ENCODE measurements around the gene STH.
"Not testable (repeated sequence)": the region's sequence is repeated elsewhere in the genome, so short reads cannot be mapped to it uniquely, and the experiment has no call there.

STH gene

DNA sequence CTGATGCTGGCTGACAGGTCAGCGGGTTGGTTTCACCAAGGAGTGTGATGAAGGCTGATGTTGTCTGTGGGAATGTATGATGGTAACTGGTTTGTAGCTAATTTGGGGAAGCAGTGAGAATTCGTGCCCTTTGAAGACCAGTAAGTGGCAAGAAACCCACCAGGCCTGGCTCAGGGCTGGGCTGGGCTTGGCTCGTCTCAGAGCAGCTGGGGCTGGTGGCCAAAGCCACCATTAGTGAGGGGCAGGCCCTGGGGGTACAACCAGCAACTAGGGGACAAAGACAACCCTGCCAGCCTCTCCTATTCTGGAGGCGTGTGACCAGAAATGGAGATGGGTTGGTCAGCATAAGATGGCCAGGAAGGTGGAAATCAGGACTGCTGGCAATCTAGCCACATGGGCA lies 13.0 kb upstream of the STH start:
- no peak for DNase-seq (ENCODE audit: low spot score)

DNA sequence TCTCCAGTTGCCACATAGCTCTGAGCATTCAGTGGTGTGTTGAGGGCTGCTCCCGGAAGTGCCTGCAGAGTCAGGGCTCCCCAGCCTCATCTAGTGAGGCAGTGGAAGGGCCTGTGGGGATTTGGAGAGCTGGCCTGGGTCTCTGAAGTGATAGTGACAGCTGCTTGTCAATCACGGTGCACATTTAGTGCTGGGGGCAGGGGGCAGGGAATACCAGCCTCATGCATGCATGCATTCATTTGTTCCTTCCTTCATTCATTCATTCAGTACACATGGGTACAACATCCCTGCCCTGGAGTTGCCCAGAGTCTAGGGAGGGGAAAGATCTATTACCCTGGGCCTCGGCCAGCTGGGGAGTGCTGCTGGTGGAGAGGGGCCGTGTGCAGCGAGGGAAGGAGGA lies 11.3 kb upstream of the STH start:
- no peak for DNase-seq (ENCODE audit: low spot score)

DNA sequence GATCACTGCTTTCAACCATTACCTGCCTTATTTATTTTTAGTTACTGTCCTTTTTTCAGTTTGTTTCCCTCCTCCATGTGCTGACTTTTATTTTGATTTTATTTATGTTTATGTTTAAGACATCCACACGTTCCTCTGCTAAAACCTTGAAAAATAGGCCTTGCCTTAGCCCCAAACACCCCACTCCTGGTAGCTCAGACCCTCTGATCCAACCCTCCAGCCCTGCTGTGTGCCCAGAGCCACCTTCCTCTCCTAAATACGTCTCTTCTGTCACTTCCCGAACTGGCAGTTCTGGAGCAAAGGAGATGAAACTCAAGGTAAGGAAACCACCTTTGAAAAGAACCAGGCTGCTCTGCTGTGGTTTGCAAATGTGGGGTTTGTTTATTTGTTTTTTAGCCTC lies 9.3 kb upstream of the STH start:
- no peak for DNase-seq (ENCODE audit: low spot score)

DNA sequence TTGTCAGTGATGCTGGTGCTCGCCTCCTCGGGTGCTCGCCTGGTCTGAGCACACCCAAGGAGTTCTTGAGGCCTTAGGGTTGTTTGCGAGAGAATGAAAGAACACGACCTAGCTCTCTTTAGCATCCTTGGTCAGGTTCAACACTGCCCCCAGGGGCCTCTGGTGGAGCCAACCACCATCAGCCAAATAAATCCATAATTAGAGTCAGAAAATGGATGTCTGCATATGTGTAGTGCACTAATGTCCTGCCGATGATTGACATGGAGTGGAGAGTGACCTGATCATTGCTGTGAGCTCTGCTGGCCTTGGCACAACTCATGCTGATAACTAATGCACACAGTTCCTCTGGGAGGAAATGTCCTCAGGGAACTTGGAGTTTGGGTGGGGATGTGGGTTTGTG lies 8.2 kb upstream of the STH start:
- DNase-seq (ENCODE audit: low spot score), result no peak

DNA sequence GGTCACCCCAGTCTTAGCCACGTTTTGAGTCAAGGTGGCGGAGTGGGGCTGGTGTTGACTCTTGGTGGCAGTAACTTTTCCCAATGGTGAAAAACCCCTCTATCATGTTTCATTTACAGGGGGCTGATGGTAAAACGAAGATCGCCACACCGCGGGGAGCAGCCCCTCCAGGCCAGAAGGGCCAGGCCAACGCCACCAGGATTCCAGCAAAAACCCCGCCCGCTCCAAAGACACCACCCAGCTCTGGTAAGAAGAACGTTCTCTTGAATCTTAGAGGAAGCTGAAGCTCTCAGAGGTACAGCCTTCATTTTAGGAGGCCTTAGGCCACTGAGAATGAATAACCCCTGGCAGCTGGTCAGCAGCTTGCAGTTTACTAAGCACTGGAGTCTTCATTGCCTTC lies 7.7 kb upstream of the STH start:
- DNase-seq (ENCODE audit: low spot score), result no peak

DNA sequence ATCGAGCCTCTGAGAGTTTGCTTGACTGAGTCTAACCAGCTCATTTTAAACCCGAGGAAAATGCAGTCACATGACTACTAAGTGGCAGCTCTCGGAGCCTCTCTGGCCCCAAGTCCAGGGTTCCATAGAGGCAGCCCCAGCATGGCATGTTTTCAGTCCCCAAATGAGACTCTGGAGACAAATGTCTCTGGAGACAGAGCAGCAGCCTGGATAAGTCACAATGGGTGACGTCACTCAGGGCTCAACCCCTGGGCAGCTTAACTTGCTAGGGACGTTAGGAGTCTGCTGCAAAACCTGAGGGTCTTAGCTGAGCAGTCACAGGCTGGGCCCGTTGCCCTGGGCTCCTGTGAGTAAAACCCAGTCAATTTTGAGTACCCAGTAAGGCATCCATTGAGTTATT lies 6.9 kb upstream of the STH start:
- DNase-seq (ENCODE audit: low spot score), result no peak

DNA sequence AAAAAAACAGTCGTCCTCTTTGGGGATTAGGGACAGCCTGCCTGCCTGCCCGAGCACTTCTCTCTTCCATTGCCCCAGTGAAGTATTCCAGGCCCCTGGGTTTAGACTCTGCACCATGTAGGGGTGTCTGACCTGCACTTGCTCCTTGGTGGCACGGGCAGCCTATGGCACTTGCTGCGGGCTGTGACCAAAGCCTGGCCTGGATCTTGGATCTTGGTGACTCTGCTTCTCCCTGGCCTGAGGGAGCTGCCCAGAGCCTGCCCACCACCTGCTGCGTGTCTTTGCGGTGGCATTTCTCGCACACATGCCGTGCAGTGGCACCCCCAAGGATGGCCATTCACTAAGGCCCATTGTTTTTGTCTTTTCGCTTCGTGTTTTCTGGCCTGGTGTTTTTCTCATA lies 6.1 kb upstream of the STH start:
- DNase-seq (ENCODE audit: low spot score), result no peak

DNA sequence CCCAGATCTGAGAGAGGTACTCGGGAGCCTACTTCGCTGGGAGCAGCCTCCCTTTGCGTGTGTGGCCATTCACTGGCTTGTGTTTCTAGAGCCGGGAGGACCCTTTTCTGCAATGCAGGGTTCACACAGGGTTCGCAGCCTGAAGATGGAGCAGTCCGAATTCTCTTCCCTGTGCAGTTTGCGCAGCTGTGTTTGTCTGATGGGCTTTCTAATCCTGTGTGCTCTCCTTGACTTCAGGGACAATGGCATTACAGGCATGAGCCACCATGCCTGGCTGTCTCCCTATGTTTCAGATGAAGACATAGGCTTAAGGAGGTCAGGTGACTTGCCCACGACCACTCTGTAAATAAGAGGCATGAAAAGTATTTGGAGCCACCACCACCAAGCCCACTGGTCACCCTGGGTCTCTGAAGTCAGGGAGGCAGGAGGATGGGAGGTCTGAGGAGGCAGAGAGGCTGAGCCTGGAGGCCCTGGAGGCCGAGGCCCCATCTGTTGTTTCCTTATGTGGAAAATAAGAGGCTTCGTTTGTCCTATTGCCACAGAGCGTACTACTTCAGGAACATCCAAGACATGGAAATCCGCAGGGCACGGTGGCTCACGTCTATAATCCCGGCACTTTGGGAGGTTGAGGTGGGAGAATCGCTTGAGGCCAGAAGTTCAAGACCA lies 5.0 kb upstream of the STH start:
- no peak for DNase-seq (ENCODE audit: low spot score)

DNA sequence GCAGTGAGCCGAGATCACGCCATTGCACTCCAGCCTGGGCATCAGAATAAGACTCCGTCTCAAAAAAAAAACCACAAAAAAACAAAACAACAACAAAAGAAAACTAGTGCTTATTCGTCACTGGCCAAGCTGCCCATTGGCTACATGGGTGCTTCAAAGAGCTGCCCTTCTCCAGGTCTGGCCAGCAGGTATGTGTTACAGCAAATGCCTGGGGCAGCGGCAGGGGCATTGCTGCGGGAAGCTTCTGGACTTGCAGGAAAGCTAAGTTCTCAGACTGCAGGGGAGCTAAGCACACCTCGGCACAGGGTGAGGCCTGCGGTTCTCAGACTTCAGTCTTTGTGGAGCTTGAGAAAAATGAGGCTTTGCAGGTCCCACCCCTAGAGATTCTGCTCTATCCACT lies 4.1 kb upstream of the STH start:
- no peak for DNase-seq (ENCODE audit: low spot score)

DNA sequence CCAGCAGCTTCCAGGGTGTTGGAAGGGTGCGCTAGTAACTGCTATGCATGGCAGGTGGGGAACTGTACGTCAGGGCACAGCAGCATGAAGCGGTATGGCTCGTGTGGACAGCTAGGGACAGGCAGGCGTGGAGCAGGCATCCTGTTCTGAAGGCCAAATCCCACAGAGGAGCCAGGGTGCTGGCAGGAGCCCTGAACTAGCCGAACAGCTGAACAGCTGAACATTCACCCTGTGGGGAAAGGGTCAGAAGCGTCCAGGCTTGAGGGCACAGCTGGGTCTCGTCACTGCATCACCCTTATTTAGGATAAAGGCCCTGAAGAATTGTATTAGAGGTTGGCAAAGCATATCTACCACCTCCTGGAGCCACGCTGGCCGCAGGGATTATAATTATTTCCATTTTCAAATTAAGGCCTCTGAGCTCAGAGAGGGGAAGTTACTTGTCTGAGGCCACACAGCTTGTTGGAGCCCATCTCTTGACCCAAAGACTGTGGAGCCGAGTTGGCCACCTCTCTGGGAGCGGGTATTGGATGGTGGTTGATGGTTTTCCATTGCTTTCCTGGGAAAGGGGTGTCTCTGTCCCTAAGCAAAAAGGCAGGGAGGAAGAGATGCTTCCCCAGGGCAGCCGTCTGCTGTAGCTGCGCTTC lies 3.3 kb upstream of the STH start:
- DNase-seq (ENCODE audit: low spot score), result no peak

DNA sequence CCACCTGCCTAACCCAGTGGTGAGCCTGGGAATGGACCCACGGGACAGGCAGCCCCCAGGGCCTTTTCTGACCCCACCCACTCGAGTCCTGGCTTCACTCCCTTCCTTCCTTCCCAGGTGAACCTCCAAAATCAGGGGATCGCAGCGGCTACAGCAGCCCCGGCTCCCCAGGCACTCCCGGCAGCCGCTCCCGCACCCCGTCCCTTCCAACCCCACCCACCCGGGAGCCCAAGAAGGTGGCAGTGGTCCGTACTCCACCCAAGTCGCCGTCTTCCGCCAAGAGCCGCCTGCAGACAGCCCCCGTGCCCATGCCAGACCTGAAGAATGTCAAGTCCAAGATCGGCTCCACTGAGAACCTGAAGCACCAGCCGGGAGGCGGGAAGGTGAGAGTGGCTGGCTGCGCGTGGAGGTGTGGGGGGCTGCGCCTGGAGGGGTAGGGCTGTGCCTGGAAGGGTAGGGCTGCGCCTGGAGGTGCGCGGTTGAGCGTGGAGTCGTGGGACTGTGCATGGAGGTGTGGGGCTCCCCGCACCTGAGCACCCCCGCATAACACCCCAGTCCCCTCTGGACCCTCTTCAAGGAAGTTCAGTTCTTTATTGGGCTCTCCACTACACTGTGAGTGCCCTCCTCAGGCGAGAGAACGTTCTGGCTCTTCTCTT lies 2.6 kb upstream of the STH start:
- DNase-seq (ENCODE audit: low spot score), result no peak

DNA sequence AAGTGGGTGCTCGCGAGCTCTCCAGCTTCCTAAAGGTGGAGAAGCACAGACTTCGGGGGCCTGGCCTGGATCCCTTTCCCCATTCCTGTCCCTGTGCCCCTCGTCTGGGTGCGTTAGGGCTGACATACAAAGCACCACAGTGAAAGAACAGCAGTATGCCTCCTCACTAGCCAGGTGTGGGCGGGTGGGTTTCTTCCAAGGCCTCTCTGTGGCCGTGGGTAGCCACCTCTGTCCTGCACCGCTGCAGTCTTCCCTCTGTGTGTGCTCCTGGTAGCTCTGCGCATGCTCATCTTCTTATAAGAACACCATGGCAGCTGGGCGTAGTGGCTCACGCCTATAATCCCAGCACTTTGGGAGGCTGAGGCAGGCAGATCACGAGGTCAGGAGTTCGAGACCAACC lies 1.9 kb upstream of the STH start:
- no peak for DNase-seq (ENCODE audit: low spot score)

DNA sequence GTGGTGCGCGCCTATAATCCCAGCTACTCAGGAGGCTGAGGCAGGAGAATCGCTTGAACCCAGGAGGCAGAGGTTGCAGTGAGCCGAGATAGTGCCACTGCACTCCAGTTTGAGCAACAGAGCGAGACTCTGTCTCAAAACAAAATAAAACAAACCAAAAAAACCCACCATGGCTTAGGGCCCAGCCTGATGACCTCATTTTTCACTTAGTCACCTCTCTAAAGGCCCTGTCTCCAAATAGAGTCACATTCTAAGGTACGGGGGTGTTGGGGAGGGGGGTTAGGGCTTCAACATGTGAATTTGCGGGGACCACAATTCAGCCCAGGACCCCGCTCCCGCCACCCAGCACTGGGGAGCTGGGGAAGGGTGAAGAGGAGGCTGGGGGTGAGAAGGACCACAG lies 1.4 kb upstream of the STH start:
- no peak for DNase-seq (ENCODE audit: low spot score)

DNA sequence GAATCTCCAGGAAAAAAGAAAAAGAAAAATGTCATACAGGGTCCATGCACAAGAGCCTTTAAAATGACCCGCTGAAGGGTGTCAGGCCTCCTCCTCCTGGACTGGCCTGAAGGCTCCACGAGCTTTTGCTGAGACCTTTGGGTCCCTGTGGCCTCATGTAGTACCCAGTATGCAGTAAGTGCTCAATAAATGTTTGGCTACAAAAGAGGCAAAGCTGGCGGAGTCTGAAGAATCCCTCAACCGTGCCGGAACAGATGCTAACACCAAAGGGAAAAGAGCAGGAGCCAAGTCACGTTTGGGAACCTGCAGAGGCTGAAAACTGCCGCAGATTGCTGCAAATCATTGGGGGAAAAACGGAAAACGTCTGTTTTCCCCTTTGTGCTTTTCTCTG lies 845 bp downstream of the STH start:
- DNase-seq (ENCODE audit: low spot score), result no peak

DNA sequence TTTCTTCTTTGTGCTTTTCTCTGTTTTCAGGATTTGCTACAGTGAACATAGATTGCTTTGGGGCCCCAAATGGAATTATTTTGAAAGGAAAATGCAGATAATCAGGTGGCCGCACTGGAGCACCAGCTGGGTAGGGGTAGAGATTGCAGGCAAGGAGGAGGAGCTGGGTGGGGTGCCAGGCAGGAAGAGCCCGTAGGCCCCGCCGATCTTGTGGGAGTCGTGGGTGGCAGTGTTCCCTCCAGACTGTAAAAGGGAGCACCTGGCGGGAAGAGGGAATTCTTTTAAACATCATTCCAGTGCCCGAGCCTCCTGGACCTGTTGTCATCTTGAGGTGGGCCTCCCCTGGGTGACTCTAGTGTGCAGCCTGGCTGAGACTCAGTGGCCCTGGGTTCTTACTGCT lies 1.2 kb downstream of the STH start:
- no peak for DNase-seq (ENCODE audit: low spot score)

DNA sequence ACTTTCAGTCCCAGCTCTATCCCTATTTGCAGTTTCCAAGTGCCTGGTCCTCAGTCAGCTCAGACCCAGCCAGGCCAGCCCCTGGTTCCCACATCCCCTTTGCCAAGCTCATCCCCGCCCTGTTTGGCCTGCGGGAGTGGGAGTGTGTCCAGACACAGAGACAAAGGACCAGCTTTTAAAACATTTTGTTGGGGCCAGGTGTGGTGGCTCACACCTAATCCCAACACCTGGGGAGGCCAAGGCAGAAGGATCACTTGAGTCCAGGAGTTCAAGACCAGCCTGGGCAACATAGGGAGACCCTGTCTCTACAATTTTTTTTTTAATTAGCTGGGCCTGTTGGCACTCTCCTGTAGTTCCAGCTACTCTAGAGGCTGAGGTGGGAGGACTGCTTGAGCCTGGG lies 1.7 kb downstream of the STH start:
- no peak for DNase-seq (ENCODE audit: low spot score)

DNA sequence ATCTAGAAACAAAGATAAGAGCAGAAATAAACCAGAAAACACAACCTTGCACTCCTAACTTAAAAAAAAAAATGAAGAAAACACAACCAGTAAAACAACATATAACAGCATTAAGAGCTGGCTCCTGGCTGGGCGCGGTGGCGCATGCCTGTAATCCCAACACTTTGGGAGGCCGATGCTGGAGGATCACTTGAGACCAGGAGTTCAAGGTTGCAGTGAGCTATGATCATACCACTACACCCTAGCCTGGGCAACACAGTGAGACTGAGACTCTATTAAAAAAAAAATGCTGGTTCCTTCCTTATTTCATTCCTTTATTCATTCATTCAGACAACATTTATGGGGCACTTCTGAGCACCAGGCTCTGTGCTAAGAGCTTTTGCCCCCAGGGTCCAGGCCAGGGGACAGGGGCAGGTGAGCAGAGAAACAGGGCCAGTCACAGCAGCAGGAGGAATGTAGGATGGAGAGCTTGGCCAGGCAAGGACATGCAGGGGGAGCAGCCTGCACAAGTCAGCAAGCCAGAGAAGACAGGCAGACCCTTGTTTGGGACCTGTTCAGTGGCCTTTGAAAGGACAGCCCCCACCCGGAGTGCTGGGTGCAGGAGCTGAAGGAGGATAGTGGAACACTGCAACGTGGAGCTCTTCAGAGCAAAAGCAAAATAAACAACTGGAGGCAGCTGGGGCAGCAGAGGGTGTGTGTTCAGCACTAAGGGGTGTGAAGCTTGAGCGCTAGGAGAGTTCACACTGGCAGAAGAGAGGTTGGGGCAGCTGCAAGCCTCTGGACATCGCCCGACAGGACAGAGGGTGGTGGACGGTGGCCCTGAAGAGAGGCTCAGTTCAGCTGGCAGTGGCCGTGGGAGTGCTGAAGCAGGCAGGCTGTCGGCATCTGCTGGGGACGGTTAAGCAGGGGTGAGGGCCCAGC lies 2.6 kb downstream of the STH start:
- no peak for DNase-seq (ENCODE audit: low spot score)

DNA sequence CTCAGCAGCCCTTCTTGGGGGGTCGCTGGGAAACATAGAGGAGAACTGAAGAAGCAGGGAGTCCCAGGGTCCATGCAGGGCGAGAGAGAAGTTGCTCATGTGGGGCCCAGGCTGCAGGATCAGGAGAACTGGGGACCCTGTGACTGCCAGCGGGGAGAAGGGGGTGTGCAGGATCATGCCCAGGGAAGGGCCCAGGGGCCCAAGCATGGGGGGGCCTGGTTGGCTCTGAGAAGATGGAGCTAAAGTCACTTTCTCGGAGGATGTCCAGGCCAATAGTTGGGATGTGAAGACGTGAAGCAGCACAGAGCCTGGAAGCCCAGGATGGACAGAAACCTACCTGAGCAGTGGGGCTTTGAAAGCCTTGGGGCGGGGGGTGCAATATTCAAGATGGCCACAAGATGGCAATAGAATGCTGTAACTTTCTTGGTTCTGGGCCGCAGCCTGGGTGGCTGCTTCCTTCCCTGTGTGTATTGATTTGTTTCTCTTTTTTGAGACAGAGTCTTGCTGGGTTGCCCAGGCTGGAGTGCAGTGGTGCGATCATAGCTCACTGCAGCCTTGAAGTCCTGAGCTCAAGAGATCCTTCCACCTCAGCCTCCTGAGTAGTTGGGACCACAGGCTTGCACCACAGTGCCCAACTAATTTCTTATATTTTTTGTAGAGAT lies 3.4 kb downstream of the STH start:
- peak; percentile 69 for DNase-seq (ENCODE audit: low spot score)

DNA sequence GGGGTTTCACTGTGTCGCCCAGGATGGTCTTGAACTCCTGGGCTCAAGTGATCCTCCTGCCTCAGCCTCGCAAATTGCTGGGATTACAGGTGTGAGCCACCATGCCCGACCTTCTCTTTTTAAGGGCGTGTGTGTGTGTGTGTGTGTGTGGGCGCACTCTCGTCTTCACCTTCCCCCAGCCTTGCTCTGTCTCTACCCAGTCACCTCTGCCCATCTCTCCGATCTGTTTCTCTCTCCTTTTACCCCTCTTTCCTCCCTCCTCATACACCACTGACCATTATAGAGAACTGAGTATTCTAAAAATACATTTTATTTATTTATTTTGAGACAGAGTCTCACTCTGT lies 3.9 kb downstream of the STH start:
- DNase-seq (ENCODE audit: low spot score), result no peak

DNA sequence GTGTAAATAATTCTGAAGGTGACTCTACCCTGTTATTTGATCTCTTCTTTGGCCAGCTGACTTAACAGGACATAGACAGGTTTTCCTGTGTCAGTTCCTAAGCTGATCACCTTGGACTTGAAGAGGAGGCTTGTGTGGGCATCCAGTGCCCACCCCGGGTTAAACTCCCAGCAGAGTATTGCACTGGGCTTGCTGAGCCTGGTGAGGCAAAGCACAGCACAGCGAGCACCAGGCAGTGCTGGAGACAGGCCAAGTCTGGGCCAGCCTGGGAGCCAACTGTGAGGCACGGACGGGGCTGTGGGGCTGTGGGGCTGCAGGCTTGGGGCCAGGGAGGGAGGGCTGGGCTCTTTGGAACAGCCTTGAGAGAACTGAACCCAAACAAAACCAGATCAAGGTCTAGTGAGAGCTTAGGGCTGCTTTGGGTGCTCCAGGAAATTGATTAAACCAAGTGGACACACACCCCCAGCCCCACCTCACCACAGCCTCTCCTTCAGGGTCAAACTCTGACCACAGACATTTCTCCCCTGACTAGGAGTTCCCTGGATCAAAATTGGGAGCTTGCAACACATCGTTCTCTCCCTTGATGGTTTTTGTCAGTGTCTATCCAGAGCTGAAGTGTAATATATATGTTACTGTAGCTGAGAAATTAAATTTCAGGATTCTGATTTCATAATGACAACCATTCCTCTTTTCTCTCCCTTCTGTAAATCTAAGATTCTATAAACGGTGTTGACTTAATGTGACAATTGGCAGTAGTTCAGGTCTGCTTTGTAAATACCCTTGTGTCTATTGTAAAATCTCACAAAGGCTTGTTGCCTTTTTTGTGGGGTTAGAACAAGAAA lies 5.1 kb downstream of the STH start:
- DNase-seq (ENCODE audit: low spot score), result no peak

DNA sequence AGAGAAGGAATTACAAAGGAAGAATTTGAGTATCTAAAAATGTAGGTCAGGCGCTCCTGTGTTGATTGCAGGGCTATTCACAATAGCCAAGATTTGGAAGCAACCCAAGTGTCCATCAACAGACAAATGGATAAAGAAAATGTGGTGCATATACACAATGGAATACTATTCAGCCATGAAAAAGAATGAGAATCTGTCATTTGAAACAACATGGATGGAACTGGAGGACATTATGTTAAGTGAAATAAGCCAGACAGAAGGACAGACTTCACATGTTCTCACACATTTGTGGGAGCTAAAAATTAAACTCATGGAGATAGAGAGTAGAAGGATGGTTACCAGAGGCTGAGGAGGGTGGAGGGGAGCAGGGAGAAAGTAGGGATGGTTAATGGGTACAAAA lies 7.0 kb downstream of the STH start:
- not testable (repeated sequence) for DNase-seq (ENCODE audit: low spot score)

Measured in activated CD4-positive, alpha-beta T cell treated with anti-CD3 and anti-CD28 coated beads, Interleukin-2, Interleukin-4, amounts not matched to agents 100 ng/mL and 50 ng/mL, durations not matched to agents 16 hours and 8 hours (primary cell).